Activated CD4-positive, CD25-positive, alpha-beta regulatory T cell treated with anti-CD3 and anti-CD28 coated beads, Interleukin-2, amount 50 U/mL, for 24 hours (primary cell): ENCODE data around the gene ELP6.
A peak's percentile ranks its signal among the peaks of the same experiment; 100 is the strongest.
"Not testable (repeated sequence)": the region's sequence is repeated elsewhere in the genome, so short reads cannot be mapped to it uniquely, and the experiment has no call there.

Experiments used
- ATAC-seq, 2 donors: fragments of 150-1000 bp; cut with Tn5 transposase; one replicate each; pipeline ENCODE4 v1.10.0; 2021; ENCODE audit warnings: mild to moderate bottlenecking in 1 of 2, moderate library complexity in 1 of 2

Gene ELP6

DNA sequence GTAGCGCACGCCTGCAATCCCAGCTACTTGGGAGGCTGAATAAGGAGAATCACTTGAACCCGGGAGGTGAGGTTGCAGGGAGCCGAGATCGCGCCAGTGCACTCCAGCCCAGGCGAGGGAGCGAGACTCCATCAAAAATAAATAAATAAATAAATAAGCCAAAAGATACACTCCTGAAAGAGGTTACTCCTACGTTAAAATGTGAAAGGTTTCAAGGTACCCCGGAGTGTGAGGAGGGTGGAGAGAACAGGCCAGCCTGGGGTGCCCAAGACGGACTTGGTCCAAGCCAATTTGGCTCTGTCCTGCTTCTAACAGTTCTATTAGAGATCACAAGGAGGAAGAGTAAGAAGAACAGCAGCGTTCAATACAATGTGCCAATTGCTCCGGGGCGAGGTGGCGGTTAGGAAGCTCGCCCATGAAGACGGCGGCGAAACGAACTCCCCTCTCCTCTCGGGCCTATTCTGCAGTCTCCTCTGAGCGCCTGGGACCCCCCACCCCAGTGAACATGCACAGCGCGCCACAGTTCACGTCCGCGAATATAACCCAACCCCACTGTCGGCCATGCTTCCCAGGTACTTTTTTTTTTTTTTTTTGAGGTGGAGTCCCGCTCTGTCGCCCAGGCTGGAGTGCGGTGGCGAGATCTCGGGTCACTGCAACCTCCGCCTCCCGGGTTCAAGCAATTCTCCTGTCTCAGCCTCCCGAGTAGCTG is 942 bp downstream of the ELP6 start:
- no peak for ATAC-seq

DNA sequence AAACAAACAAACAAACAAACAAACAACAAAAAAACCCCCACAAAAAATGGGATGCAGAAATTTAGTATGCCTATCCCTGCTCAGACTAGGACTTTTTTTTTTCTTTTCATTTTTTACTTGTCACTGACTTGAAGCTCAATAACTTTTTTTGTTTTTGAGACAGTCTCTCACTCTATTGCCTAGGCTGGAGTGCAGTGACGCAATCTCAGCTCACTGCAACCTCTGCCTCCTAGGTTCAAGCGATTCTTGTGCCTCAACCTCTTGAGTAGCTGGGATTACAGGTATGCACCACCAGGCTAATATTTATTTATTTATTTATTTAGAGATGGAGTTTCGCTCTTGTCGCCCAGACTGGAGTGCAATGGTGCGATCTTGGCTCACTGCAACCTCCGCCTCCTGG is 8.2 kb downstream of the ELP6 start:
- ATAC-seq = not testable (repeated sequence)

- ATAC-seq = no peak
These were observed 9.4 kb downstream of the ELP6 start for GRCh38 chr3:47504113-47504512.

DNA sequence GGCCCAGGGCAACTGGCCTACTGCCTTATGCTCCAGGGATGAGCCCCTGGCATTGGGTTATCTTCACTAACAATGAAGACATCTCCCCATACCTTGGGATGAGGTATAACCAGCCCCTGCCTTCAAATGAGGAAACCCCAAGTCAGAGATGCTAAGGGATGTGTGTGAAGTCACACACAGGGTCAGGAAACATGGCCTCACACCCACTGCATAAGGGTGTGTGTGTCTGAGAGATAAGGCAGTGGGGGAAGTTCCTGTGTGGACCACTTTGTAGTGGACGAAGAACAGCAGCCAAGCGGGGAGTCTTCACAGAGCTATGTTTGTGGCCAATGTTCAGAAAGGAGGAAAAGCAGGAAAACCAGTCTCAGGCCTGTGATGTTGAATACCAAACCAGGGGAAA is 10.5 kb downstream of the ELP6 start:
- ATAC-seq = no peak

DNA sequence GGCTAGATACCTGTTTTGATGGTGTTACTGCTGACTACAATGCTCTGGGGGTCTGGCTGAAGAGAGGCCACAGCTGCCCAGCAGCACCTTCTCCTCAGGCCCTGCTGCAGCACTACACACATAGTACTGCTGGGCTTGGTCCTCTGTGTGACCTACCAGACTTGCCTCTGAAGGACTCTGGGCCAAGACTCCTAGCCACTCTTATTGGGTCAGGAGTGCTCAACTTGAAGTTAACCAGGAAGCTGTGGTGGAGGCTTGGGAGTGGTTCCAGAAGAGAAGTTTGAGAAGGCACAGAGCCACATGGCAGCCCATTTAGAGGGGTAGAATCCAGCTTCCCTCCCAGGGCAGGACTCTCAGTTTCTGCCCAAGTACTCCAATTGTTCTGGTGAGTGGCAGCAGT is 16.6 kb downstream of the ELP6 start:
- no peak for ATAC-seq

- no peak for ATAC-seq
These were observed 17.6 kb downstream of the ELP6 start for GRCh38 chr3:47495886-47496285.

DNA sequence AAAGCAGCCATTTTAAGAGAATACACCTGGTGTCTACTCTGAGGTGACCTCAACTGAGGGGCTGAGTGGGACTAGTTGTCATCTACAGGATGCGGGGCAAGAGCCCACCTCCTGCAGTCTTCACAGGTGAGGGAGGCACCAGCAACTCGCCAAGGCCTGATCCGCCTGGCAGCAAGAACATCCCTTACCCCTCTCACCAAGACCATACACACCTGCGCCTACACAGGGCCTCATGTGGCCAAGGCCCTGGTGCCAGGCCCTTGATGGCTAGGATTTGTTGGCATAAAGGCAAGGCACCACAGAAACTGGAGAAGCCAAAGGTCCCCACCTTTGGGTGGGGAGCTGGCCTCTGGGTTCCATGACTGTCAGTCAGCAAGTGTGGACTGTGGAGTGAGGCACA is 18.4 kb downstream of the ELP6 start:
- no peak for ATAC-seq

- no peak for ATAC-seq
These were observed 21.7 kb downstream of the ELP6 start for GRCh38 chr3:47491777-47492176.

GRCh38 chr3:47491186-47491585 is 22.3 kb downstream of the ELP6 start:
- ATAC-seq = no peak

GRCh38 chr3:47487265-47487664 is 26.2 kb downstream of the ELP6 start:
- ATAC-seq = no peak

GRCh38 chr3:47485812-47486211 is 27.7 kb downstream of the ELP6 start:
- no peak for ATAC-seq

- no peak for ATAC-seq
These were observed 31.1 kb downstream of the ELP6 start for GRCh38 chr3:47482366-47482765.

DNA sequence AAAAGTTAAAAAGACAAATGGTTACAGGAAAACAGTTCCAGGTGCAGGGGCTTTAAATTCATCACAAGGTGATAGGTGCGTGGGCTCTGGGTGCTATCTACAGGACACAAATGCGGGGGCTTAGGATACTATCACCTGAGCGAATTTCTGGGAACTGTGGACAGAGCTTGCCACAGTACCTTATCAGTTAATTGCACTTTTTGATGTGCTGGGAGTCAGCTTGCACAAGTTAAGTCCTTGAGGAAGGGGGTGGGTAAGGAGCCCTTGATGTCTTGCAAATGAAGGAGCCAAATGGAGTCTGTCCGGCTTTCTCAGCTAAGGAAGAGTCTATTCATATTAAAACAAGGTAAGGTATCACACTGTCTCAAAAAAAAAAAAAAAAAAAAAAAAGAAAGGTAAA is 31.7 kb downstream of the ELP6 start:
- ATAC-seq = not testable (repeated sequence)

DNA sequence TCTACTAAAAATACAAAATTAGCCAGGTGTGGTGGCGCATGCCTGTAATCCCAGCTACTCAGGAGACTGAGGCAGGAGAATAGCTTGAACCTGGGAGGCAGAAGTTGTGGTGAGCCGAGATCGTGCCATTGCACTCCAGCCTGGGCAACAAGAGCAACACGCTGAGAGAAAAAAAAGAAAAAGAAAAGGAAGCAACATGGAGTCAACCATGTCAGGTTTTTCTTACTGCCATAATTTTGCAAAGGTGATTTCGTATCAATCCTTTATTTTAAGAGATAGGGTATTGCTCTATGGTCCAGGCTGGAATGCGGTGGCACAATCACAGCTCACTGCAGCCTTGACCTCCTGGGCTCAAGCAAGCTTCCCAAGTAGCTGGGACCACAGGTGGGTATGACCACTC is 33.2 kb downstream of the ELP6 start:
- ATAC-seq = not testable (repeated sequence)

DNA sequence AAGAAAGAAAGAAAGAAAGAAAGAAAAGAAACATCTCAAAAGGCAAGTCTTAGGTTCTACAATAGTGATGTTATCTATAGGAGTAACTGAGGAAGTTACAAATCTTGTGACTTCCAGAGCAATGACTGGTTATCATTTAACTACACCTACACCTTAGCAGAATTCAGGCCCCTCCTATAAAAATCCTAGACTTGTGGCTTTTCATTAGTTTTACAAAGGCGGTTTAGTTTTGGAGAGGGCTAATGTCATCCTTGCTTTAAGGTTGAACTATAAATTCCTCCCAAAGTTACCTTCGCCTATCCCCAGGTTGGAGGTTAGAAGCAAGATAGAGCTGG is 33.7 kb downstream of the ELP6 start:
- no peak for ATAC-seq

DNA sequence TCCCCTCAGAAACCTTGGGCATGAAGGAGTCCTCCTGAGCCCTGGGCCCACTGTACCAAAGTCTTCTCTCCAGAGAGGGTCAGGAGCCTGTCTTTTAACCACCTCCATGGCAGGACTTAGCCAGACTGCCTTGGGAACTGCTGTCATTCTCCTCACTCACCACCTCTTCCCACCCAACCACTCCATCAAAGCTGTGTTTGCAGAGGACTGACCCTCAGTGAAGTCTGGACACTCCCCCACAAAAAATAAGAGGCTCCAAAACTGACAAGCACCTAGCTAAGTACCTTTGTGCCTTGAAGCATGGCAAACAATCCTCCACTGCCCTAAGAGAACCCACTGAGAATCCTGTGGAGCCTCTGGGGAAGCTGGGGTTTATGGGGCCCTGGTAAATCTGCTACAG is 35.5 kb downstream of the ELP6 start:
- ATAC-seq = no peak

DNA sequence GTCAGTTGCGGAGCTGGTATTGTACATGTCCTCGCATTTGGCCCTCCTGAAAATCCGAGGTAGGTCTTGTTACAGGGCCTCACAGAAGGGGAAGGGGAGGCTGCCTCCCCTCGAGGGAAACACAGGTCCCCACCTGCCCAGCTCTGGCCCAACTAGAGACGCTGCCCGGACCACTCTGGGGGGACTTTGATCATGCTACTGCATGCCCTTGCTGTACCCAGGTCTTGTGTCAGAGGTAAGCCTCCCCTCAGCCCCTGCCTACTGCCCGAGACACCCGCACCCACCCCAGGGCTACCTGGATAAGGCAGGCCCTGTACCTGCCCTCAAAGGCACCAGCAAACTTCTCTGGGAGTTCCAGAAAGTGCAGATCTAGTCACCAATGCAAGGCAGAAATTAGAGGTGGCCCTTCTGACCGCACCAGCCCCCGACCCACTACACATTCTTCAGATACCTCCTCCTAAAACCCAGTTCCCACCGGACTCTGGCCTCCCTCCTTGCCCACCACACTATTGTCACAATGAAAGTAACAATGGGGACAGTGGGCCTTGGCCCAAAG is 36.8 kb downstream of the ELP6 start:
- no peak for ATAC-seq

- ATAC-seq = no peak
These were observed 37.2 kb downstream of the ELP6 start for GRCh38 chr3:47476330-47476626.

- ATAC-seq = peak; percentile 93 to 94
These were observed 37.8 kb downstream of the ELP6 start, which contains the start of gene SCAP for GRCh38 chr3:47475570-47476329. Gene SCAP, minus strand, starts transcription at chr3:47475941. Its CDS starts 32,948 bp downstream, at chr3:47442993.

DNA sequence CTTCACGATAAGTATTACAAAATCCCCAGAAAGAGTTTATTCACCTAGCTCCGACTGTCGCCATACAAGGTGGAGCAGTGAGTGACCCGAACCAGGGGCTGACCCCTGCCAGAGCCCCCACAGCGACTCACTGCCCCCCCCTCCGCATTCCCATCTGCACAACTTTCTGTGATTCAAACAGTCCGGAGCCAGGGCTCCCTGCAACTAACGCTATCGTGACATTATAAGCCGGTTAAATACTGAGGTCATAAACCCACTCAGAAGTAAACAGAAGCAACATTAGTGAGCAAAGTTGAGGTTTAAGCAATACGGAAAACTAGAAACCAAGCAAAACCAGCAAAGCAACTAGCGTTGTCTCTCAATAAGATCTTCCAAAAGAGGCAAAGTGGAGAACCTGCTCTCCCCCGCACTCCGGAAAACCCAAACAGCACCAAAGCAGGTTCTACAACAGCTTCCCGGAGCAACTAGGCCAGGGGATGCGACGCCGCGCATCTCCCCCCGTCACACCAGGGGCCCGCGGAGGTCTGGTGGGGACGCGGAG is 38.4 kb downstream of the ELP6 start:
- ATAC-seq = peak; percentile 5 to 24

DNA sequence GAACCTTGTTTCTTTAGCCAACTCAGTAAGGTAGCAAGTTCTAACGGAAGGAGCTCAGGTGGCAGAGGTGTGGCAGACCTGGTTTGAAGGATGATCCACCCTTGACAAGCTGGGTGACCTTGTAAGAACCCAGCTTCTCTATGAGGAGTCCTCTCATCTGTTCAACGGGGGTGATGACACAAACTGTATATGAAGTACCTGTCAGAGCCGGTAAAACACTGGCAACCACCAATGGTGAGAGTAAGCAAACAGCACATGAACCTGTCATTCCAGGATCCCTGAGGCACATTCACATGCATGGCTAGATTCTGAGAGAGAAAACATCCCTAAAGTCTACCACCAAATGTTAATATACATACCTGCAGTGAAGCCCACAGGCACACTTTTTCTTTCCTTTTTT is 40.1 kb downstream of the ELP6 start:
- no peak for ATAC-seq

DNA sequence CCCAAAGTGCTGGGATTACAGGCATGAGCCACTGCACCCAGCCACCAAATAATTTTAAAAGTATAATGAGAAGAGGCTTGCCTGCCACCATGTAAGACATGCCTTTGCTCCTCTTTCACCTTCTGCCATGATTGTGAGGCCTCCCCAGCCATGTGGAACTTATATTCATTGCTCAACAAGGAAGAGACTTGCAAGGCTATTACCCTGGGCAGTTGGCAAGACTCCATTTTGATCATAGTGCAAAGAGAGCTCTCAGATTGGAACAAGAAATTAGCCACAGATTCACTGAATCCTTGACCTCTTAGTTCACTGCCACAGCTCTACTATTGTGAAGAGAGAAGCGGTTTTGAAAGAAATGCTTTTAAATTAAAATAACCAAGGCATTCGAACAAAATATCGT is 43.9 kb downstream of the ELP6 start:
- ATAC-seq = no peak

DNA sequence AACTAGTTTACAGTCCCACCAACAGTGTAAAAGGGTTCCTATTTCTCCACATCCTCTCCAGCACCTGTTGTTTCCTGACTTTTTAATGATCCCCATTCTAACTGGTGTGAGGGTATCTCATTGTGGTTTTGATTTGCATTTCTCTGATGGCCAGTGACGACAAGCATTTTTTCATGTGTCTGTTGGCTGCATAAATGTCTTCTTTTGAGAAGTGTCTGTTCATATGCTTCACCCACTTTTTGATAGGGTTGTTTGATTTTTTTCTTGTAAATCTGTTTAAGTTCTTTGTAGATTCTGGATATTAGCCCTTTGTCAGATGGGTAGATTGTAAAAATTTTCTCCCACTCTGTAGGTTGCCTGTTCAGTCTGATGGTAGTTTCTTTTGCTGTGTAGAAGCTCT is 45.2 kb downstream of the ELP6 start:
- ATAC-seq = not testable (repeated sequence)

DNA sequence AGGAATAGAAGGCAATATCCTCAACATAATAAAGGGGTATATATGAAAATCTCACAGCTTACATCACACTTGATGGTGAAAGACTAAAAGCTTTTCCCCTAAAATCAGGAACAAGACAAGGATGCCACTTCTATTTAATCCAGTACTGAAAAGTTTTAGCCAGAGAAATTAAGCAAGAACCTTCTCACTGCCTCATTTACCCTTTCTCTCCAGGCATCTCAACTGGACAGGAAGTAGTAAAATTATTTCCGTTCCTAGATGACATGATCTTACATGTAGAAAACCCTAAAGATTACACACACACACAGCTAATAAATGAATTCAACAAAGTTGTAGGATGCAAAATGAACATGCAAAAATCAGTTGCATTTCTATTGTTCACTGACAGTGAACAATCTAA is 48.9 kb downstream of the ELP6 start:
- ATAC-seq = no peak
